ENCODE results near the gene MAST1.
A peak's percentile ranks its signal among the peaks of the same experiment; 100 is the strongest.
"Not testable (repeated sequence)": the region's sequence is repeated elsewhere in the genome, so short reads cannot be mapped to it uniquely, and the experiment has no call there.

MAST1 gene

DNA sequence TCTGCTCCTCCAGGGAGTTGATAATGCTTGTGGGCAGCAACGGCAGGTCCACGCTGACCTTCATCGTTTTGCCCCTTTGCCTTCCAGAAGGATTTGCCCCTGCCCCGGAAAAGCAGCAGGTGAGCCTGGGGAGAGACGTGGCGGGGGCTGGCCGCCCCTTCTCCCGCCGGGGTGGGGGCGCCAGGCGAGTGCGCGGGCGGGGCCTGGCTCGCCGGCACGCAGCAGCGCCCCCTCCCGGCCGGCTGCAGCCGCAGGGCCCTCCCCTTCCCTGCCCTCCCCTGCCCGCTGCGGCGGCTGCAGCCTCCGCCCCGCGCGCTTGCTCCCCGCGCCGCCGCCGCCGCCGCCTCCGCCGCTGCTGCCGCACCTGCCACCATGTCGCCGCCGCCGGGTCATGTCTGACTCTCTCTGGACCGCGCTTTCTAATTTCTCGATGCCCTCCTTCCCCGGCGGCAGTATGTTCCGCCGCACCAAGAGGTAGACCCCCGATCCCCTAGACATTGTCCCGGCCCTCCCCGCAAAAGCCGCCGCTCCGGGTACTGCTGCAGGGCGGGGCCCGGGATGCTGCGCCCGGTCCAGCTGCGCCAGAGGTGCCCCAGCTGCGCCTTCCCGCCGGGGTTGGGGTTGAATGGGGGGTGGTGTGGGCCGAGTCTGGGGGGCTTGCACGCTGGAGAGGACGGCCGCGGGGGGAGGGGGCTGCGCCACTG, at the start of gene MAST1:
MAST1 (plus strand) TSS at position 334 of the 704 bp plus-strand sequence; CDS start at position 392, 58 bp downstream.
- peak; percentile 55 for DNase-seq

DNA sequence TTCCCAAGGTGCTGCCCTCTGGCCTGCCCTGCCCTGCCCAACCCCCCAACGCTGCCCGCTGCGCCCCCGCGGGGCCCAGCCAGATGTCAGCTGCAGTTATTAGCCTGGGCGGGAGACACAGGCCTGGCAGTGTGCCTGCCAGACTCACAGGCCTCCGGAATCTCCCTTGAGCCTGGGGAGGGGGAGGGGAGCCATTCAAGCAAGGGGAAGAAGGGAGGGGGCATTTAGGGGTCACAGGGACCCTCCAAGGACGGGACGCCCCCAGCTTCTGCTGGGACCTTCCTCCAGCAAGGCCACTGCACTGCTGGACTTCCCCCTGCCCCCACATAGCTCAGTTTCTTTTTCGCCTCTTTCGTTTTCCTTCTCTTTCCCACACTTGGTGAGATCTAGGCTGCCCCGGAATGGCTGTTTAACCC, 49.6 kb upstream of the MAST1 start:
- peak; percentile 52 for DNase-seq

DNA sequence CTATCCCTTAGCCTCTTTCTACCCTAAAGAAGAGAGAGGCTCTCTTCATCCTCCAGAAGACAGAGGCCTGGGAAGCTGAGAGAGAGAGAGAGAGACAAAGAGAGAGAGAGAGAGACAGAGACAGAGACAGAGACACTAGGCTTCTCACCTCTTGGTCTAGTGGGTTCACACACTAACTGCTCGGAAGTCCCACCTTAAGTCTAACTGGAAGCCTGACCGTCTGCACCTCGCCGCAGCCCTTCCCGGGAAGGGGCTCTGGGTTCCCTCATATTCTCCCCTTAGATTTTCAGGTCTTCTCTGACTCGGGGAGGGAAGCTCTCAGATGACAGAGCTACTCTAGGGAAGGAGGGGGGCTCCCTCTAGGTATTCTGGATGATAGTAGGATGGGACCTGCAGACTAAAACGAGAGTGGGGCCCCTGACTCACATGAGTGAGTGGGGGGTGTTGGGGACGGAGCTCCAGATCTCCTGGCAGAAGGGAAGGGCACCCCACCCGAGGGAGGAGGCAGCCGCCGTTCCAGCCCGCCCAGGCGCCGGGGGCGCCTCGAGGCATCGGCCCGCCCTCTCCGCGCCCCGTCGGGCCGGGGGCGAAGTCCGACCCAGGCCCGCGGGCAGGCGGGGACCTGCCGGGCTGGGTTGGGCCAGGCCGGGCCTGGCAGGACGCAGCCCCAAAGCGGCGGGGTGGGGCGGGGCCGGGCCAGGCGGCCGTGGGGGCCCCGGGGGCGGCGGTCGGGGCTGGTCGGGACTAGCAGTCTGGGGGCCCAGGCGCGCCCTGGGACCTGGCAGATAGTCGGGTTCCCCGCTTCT, 49.0 kb upstream of the MAST1 start:
- no peak for DNase-seq

DNA sequence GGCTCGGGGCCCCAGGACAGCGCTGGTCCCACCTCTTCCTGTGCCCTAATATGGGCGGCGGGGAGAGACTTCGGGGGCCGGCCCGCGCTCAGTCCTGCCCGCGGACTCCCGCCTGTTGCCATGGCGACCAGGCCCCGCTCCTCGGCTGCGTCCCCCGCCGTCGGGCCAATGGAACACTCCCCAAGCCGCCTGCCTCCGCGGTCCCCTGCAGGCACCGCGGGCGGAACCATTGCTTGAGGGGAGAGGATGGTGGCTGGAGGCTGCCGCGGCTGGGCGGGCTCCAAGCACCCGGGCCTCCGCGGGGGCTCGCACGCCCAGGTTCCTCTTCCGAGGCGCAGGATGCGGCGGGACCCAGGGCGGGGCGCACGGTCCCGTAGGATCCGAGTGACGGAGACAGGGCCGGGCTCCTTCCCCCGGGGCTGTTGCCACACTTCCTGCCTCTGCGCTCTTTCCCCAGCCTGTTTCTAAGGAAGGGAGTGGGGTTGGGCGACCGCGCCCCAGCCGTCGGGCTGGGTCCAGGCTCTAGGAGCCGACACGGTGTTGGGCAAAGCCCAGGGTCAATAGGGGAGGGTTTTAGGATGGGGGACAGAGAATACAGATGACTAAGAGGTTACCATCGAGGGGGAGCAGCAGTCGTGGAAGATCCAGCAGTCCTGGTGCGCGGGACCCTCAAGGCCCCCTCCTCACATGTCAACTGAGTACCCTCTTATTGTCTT, 48.3 kb upstream of the MAST1 start:
- DNase-seq, result peak; percentile 84

DNA sequence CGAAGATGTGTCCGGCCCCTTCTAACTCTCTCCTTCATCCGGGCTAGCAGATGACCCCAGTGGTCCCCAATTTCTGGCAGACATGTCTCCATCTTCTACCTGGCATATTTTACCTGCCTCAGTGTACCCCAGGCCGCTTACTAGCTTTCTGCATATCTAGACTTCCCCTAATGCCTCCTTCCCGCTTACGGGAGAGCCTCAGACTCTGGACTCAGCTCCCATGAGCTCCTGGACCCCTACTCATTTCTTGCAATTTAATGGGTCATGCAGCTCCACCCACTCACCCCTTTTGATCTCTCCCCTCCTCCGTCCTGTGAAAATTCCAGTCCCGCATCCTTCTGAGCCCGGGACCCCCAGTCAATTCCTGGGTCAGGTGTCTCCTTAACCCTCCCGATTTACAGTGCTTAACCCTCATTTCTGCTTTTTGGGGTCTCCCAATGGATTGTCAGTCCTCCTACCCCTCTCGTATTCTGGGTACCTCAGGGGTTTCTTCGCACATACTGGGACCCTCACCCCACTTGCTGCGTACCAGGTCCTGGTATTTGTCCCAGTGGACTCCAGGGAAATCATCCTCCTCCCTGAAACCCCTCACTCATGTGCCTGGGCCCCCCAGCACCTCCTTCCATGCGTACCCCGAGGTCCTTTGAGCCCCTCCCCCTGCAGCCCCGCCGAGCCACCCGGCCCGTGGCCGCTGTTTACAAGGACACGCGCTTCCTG, 47.5 kb upstream of the MAST1 start:
- no peak for DNase-seq

DNA sequence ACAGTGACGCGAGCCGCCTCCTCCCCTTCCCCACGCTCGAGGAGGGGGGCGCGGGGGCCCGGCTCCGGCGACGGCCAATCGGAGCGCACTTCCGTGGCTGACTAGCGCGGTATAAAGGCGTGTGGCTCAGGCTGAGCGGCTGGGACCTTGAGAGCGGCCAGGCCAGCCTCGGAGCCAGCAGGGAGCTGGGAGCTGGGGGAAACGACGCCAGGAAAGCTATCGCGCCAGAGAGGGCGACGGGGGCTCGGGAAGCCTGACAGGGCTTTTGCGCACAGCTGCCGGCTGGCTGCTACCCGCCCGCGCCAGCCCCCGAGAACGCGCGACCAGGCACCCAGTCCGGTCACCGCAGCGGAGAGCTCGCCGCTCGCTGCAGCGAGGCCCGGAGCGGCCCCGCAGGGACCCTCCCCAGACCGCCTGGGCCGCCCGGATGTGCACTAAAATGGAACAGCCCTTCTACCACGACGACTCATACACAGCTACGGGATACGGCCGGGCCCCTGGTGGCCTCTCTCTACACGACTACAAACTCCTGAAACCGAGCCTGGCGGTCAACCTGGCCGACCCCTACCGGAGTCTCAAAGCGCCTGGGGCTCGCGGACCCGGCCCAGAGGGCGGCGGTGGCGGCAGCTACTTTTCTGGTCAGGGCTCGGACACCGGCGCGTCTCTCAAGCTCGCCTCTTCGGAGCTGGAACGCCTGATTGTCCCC, 46.8 kb upstream of the MAST1 start, which contains the start of gene JUNB:
JUNB (plus strand) TSS at position 142 of the 706 bp plus-strand sequence; CDS start at position 428, 286 bp downstream.
- peak; percentile 96 for DNase-seq

DNA sequence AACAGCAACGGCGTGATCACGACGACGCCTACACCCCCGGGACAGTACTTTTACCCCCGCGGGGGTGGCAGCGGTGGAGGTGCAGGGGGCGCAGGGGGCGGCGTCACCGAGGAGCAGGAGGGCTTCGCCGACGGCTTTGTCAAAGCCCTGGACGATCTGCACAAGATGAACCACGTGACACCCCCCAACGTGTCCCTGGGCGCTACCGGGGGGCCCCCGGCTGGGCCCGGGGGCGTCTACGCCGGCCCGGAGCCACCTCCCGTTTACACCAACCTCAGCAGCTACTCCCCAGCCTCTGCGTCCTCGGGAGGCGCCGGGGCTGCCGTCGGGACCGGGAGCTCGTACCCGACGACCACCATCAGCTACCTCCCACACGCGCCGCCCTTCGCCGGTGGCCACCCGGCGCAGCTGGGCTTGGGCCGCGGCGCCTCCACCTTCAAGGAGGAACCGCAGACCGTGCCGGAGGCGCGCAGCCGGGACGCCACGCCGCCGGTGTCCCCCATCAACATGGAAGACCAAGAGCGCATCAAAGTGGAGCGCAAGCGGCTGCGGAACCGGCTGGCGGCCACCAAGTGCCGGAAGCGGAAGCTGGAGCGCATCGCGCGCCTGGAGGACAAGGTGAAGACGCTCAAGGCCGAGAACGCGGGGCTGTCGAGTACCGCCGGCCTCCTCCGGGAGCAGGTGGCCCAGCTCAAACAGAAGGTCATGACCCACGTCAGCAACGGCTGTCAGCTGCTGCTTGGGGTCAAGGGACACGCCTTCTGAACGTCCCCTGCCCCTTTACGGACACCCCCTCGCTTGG, 46.1 kb upstream of the MAST1 start:
- DNase-seq, result peak; percentile 74

DNA sequence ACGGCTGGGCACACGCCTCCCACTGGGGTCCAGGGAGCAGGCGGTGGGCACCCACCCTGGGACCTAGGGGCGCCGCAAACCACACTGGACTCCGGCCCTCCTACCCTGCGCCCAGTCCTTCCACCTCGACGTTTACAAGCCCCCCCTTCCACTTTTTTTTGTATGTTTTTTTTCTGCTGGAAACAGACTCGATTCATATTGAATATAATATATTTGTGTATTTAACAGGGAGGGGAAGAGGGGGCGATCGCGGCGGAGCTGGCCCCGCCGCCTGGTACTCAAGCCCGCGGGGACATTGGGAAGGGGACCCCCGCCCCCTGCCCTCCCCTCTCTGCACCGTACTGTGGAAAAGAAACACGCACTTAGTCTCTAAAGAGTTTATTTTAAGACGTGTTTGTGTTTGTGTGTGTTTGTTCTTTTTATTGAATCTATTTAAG, 45.4 kb upstream of the MAST1 start:
- no peak for DNase-seq

DNA sequence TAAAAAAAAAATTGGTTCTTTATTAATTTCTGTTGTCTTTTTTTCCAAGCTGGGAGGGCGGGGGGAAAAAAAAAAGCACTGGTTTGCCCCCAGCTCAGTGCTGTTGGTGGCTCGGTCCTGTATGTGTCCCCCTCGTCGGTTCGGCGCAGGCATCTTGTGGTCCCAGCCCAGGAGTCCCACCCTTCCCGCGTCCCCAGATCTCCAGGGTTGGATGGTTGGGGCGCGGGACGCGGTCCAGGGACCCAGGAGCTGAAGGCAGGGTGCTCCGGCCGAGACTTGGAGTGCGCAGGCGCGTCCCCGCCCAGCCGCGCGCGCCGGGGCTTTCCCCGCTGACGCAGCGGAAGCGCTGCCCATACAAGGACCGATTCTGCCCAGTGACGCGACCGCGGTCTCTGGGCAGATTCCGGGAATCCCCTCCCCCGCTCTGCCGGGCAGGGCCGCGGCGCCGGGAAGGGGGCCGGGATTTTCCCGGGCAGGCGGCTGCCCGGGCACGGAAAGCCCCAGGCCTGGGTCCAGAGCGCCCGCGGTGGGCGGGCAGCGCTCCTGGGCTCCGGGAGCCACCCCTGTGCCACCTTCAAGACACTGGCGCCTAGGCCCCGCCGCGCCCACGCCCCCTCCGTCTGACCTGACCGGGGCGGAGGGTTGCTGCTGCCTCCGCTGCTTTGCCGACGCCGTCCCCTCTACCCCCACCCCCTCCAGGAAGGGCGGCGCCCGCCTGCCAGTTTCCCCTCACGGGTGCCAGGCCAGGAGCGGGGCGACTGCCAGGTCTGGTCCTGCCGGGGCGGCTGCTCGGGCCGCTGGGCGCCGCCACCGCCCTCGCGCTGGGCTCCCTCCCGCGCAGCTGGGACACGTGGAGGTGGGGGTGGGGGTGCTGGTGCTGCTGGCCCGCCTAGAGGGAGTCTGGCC, 44.8 kb upstream of the MAST1 start:
- peak; percentile 95 for DNase-seq

DNA sequence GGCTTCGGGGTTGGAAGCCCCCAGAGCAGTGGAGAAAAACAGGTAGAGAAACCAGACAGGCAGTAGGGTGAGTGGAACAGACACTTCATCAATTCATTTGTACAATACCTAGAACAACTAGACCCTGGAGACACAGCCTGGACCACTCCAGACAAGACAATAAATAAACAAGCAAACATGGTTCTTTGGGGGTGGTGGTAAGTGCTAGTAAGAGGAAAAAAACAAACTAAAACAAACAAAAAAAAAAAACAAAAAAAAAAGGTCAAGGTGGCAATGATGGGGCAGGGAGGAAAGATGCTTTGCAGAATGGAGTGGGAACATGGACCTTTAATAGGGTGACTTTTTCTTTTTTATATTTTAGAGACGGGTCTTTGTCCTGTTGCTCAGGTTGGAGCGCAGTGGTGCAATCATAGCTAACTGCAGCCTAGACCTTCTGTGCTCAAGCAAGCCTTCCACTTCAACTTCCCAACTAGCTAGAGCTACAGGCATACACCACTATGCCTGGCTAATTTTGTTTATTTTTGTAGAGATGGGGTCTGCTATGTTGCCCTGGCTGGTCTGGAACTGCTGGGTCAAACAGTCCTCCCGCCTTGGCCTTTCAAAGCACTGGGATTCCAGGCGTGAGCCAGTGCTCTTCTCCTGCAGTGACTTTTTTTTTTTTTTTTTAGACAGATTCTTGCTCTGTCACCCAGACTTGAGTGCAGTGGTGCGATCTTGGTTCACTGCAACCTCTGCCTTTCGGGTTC, 43.9 kb upstream of the MAST1 start:
- no peak for DNase-seq

DNA sequence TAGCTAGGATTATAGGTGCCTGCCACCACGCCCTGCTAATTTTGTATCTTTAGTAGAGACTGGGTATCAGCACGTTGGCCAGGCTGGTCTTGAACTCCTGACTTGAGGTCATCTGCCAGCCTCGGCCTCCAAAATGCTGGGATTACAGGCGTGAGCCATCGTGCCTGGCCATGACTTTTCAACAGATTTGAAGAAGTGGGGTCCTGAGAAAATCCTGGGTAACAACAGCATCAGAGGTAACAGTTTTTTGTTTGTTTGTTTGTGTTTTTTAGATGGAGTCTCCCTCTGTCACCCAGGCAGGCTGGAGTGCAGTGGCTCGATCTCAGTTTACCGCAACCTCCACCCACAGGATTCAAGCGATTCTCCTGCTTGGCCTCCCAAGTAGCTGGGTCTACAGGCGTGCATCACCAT, 43.3 kb upstream of the MAST1 start:
- no peak for DNase-seq

DNA sequence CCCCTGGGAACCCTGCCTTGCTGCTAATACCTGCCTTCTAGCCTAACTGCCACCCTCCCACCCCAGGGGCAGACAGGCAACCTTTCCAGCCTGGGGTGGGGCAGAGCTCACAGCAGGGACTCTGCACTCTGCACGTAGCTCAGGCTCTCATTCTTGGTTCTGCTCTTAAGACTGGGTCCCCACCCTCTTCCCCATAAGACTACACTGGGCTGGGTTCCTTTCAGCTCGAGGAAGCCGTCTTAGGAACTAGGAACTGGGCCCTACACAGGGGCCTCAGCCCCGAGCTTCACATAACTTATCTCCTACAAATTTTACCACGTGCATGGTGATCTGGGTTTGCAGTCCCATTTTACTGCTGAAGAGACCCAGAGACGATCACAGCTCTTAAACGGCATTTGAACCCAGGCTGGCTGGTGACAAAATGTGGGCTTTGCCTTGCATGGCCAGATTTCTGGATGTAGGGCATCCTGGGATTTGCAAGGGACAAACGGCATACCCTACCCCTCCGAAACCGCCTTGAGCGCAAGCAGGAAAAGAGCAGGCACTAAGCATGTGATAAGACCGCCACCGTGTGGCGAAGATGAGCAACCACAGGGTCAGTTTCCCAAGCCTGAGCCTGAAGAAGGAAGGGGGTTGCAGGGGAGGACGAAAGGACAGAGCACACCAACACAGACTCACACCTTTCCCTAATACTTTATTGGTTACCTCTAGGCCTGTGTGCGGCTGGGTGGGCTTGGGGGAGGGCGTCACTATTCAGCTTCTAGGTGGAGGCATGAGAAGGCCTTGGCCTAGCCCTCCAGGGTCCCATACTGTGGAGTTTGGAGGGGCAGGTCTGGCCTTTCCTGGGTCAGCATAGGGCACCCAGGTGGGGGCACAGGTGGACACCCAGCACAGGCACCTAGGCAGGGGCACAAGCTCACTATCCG, 41.9 kb upstream of the MAST1 start:
- DNase-seq, result peak; percentile 71

DNA sequence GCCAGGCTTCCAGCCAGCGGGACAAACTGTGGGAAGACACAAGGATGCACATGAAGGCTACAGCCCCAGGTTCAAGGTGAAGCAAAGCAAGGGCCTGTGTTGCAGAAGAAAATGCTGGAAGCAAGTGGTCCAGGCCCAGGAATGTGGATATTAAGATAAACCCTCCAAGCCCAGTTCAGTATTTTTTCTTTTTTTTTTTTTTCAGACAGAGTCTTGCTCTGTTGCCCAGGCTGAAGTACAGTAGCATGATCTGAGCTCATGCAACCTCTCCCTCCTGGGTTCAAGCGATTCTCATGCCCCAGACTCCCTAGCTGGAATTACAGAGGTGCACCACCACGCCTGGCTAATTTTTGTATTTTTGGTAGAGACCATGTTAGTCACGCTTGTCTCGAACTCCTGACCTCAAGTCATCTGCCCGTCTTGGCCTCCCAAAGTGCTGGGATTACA, 41.2 kb upstream of the MAST1 start:
- no peak for DNase-seq

DNA sequence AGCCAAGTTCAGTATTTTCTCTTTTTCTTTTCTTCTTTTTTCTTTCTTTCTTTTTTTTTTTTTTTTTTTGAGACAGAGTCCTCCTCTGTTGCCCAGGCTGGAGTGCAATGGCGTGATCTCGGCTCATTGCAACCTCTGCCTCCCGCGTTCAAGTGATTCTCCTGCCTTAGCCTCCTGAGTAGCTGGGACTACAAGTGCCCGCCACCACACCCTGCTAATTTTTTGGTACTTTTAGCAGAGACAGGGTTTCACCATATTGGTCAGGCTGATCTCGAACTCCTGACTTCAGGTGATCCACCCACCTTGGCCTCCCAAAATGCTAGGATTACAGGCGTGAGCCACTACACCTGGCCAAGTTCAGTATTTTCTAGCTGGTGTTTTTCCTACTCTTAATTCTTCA, 40.7 kb upstream of the MAST1 start:
- not testable (repeated sequence) for DNase-seq

DNA sequence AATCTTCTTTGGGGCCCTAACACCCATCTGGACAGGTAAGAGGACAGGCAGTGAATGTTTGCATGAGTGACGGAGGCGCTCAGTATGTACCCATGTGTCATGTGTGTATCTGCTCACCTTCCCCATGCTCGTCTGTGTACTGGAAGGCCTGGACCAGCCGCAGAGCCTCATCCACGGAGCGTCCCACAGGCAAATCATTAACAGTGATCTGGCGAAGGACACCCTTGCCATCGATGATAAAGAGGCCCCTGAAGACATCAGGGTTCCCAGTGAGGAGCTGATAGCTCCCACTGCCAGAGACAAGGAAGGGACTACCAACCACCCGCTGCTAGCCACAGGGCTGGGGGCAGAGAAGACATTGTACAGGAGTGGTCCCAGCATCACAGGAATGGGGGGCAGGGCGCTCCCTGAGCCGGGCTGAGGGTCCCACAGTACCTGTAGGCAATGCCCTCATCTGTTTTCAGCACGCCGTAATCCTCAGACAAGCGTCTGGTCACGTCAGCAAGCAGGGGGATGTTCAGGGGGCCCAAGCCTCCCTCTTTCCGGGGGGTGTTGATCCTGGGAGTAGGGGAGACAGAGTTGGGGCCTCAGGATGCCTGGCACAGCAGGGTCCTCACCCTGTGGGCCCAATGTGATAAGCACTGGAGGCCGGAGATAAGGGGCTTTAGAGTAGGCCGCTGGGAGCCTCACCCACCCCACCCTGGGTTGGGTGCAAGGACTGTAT, 38.4 kb upstream of the MAST1 start:
- no peak for DNase-seq

DNA sequence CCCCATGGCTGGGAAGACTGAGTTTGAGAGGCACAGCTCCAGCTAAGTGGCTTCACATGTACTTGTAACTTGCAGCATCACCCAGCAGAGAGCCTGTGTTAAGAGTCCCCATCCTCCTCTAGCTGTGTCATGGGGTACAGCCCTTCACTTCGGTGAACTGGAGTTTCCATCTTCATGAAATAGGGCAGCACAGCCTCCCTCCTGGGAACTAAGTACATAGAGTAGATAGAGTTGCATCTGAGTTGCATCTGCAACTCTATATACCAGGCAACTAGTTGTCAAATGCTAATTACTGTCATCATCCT, 37.9 kb upstream of the MAST1 start:
- DNase-seq, result no peak

DNA sequence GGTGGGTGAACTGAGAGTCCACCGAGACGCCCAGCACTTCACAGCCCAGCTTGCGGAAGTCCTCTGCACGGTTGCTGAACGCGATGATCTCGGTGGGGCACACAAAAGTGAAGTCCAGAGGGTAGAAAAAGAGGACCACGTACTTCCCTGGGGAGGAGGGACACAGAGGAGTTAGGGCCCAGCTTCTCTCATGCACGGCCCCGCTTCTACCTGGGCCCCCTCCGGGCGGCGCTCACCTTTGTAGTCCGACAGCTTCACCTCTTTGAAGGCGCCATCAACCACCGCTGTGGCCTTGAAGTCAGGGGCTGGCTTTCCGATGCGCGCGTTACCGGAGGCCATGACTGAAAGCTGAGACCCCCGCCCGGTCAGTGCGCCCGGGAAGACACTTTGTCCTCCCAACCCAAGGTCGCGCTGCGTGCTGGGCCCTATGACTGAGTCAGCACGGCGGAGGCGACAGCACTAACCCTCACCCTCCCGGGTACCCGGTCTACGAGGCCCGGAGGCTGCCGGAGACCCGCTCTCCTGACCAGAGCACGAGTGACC, 37.3 kb upstream of the MAST1 start:
- DNase-seq, result no peak

Measured in stimulated activated CD4-positive, alpha-beta T cell treated with anti-CD3 and anti-CD28 coated beads, Interleukin-4, amount 100 ng/mL, for 1 hour (primary cell).